Measurements from ENCODE around the gene ACTL10. TPM values are rescaled to one million over a fixed set of nuclear protein-coding genes. Genes with fewer than 3 reads are reported as not detected.
A peak's percentile ranks its signal among the peaks of the same experiment; 100 is the strongest.

The ACTL10 gene
- total and polyA plus RNA-seq, 2 of the 13 experiments (the other 11 are each of a cell fraction or from before 2014, with no cell fraction given) = not detected

- TF ChIP-seq ZNF318 (CRISPR knock-in tag; IDR thresholded peaks at IDR 0.05) (peak; percentile 81; the same call in 1 of the 2 replicates), XBP1 (CRISPR knock-in tag; IDR thresholded peaks at IDR 0.05) (no peak), MYPOP (CRISPR knock-in tag; IDR thresholded peaks at IDR 0.05) (peak; percentile 92), ZNF691 (CRISPR knock-in tag; IDR thresholded peaks at IDR 0.05; ENCODE audit: borderline replicate concordance, low read depth) (peak; percentile 65), RAD51 (IDR thresholded peaks at IDR 0.05; ENCODE audit: borderline replicate concordance) (no peak), YEATS4 (CRISPR knock-in tag; IDR thresholded peaks at IDR 0.05; ENCODE audit: borderline replicate concordance) (peak; percentile 97), IKZF5 (CRISPR knock-in tag; IDR thresholded peaks at IDR 0.05) (peak; percentile 66; the same call in 1 of the 2 replicates), ZNF879 (CRISPR knock-in tag; IDR thresholded peaks at IDR 0.05) (peak; percentile 5; the same call in 1 of the 2 replicates), ZMYM4 (CRISPR knock-in tag; IDR thresholded peaks at IDR 0.05) (no peak), CBFB (CRISPR knock-in tag; IDR thresholded peaks at IDR 0.05) (no peak; the same call in 1 of the 2 replicates), ZNF468 (CRISPR knock-in tag; IDR thresholded peaks at IDR 0.05) (no peak), ATF7-NPFF (CRISPR knock-in tag; IDR thresholded peaks at IDR 0.05; ENCODE audit: low read depth) (peak; percentile 92), SNRNP70 (IDR thresholded peaks at IDR 0.05; ENCODE audit: low read depth, low read length) (no peak), POLR2AphosphoS5 (IDR thresholded peaks at IDR 0.05; ENCODE audit: low read depth, low read length) (peak; percentile 72), CBX1 (IDR thresholded peaks at IDR 0.05; ENCODE audit: low read depth) (no peak), MAZ (IDR thresholded peaks at IDR 0.05; ENCODE audit: borderline replicate concordance, low read depth, low read length) (no peak), MAZ (CRISPR knock-in tag; IDR thresholded peaks at IDR 0.05; ENCODE audit: low read depth) (peak; percentile 86), SAP130 (CRISPR knock-in tag; IDR thresholded peaks at IDR 0.05; ENCODE audit: low read depth) (peak; percentile 76)
Measured at GRCh38 chr20:33674294-33675135, 7.8 kb downstream of the ACTL10 start, which contains the start of gene NECAB3 (continued).
